ENCODE measurements around the gene NAA15.
"Not testable (repeated sequence)": the region's sequence is repeated elsewhere in the genome, so short reads cannot be mapped to it uniquely, and the experiment has no call there.

The NAA15 gene

DNA sequence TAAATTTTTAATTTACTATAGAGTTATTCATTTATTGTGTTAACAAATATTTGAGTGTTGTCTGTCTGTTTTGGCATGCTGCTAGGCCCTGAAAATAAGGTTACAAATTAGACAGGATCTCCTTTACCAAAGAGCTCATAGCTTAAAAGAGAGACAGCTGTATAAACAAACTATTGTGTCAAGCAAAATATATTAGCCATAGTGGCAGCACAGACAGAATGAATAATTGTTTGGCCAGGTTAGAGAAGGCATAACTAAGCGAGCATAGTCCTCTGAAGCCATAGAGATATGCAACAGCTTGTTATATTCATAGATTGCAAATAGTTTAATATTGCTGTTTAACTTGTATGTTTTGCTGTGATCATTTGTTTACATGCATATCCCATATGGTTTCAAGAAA lies 67.7 kb downstream of the NAA15 start:
- DNase-seq: no peak

GRCh38 chr4:139374251-139374650 lies 72.9 kb downstream of the NAA15 start:
- DNase-seq: no peak

- DNase-seq: no peak
Measured at GRCh38 chr4:139386421-139386820, 85.1 kb downstream of the NAA15 start.

GRCh38 chr4:139389102-139389501 lies 87.8 kb downstream of the NAA15 start:
- DNase-seq: no peak

DNA sequence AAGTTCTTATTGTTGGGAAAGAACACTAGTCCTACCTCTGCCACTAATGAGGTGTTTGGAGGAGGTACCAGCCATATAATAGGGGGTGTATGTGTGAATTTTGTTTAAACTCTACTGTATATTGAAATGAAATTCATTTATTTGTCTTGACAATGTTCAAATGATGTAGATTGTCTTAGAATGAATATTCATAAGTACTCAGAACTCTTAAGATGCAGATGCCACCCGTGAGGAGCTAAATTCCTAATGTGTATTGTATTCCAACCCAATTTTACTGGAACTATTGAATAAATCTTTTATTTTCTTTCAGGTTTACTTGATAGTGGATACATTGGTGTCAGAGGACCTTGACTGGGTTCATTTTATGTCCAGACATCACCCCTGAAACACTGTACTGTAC lies 88.7 kb downstream of the NAA15 start:
- no peak for DNase-seq

DNA sequence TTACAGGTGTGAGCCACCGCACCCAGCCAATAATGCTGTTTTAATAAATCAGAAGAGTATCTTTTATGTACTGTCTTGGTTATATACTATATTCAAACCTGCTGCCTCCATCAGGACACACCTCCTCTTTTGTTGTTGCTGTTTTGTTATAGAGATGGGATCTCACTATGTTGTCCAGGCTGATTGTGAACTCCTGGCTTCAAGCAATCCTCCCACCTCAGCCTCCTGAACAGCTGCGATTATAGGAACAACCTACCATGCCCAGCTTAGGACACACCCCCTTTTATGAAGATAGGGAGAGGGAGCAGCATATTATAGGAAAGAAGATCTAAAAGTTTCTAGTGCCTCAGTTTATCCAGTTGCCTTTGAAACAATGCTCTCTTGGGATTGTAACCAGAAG lies 90.4 kb downstream of the NAA15 start:
- DNase-seq: no peak

DNA sequence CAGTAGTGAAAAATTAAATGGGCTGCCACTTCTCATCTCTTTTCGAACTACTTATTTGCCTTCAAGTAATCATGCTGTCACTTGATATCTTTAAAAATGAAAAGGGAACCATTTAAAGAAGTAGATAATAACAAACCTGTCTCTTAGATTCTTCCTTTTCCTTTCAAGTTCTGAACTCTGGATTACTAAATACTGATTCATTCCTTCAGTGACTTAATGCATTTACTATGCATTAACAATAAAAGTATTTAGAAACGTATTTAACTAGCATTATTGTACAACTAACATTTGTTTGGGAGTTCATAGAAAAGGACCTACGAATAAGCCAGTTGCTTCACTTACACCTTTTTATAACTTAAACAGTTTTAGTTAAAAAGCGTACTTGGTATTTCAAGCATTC lies 91.5 kb downstream of the NAA15 start:
- no peak for DNase-seq

DNA sequence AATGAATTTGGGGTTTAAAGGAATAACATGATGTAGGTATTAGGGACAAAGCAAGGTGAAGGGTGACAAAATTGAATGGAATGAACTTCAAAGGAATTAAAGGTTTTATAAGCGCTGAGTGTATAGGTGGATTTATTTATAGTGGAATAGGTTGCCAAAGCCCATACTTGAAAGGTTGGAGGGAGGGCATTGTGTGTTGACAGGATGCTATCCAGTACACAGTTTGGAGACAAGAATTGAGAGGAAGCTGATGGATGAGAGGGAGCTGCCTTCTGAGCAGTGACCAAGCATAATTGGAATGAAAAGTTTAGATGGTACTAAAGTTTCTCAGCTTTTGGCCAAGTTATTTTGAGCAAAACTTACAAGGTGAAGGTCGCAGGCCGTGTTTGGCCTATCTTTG lies 100.1 kb downstream of the NAA15 start:
- DNase-seq: no peak

GRCh38 chr4:139402436-139402835 lies 101.1 kb downstream of the NAA15 start:
- no peak for DNase-seq

- no peak for DNase-seq
Measured at GRCh38 chr4:139403462-139403861, 102.2 kb downstream of the NAA15 start.

DNA sequence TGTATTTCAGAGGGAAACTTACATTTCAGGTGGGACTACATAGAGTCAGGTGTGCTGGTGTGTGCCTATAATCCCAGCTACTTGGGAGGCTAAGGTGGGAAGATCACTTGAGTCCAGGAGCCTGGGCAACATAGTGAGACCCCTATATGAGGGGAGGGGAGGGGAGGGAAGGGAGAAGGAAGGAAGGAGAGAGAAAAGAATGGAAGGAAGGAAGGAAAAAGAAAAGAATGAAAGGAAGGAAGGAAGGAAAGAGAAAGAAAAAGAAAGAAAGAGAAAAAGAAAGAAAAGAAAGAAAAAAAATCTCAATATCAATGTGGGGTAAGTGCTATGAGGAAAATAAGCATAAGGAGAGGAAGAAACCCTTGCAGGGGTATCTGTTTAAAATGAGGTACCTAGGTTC lies 109.0 kb downstream of the NAA15 start:
- DNase-seq: no peak

DNA sequence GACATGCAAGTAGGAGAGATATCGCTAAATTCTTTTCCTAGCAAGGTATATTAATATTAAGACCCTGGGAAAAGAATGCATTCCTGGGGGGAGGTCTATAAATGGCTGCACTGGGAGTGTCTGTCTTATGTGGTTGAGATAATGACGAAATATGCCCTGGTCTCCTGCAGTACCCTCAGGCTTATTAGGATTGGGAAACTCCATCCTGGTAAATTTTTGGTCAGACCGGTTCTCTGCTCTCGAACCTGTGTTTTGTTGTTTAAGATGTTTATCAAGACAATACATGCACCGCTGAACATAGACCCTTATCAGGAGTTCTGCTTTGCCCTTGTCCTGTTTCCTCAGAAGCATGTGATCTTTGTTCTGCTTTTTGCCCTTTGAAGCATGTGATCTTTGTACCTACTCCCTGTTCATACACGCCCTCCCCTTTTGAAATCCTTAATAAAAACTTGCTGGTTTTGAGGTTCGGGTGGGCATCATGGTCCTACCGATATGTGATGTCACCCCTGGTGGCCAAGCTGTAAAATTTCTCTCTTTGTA lies 113.4 kb downstream of the NAA15 start:
- DNase-seq: not testable (repeated sequence)

DNA sequence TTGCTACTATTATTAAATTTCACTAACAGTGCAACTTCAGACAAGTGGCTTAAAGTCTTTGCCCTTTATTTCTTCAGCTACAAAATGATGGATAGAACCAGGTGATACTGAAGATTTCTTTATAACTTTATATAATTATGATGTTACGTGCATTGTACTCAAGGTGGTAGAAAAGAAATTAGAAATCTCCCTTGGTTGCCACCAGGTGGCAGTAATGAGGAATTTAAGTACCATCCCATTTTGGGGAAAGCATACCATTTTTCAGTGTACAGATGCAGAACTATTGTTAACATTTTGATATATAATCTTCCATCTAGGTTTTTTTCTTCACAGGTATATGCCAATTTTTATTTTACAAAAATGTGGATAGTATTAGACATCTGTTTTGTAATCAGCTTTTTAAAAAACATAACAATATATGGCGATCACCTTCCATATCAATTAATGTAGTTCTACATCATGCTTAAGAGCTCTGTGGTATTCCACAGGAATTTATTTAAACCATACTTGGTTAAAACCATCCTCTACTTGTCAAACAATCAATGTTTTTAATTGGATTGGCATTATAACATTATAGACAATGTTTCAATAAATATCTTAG lies 114.9 kb downstream of the NAA15 start:
- no peak for DNase-seq

- no peak for DNase-seq
Measured at GRCh38 chr4:139419388-139419914, 118.1 kb downstream of the NAA15 start.

DNA sequence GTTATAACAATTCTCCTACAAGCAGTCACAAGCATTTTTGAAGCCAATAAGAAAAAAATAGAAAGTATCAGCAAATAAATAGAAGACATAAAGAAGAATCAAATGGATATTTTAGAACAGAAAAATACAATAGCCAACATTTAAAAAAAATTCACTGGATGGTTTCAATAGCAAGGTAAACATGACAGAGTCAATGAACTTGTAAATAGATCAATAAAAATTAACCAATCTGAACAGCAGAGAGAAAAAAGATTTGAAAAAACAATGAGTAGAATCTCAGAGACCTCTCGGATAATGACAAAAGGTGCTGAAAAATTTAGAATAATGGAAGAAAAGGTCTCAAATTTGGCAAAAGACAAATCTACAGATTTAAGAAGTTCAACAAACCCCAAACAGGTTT lies 119.3 kb downstream of the NAA15 start:
- DNase-seq: no peak

DNA sequence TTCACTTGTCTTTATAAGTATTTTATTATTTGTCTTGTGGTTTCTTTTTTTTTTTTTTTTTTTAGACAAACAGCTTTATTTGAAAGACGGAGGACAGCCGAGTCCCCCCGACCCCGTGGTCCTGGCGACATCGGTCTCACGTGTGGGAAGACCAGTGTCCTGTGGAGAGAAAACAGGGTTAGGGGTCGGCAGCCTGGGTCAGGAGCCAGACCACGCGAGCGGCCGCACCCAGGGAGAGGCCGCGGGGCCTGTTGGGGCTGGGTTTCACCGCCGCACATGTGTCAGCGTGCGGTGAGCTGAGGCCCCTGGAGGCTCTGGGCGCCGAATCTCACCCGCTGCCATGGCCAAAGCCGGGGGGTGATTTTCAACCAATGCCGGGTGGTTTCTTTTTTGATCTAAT lies 134.8 kb downstream of the NAA15 start:
- DNase-seq: no peak

- no peak for DNase-seq
Measured at GRCh38 chr4:139438141-139438540, 136.8 kb downstream of the NAA15 start.

GRCh38 chr4:139441029-139441428 lies 139.7 kb downstream of the NAA15 start:
- no peak for DNase-seq

DNA sequence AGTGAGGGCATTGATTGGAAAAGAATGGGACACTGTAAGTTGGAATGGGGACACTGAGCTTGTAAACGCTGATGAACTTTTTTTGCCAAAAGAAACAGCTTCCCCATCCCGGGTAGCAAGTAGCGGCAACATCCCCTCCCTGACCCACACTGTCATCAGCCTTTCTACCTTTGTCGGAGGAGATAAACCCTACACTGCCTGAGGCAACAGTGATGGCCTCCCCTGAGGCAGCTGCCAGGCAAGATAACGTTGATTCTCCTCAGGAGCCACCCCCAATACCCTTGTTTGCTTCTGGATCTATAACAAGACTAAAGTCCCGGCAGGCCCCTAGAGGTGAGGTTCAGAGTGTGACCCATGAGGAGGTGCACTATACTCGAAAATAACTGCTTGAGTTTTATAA lies 142.4 kb downstream of the NAA15 start:
- no peak for DNase-seq

DNA sequence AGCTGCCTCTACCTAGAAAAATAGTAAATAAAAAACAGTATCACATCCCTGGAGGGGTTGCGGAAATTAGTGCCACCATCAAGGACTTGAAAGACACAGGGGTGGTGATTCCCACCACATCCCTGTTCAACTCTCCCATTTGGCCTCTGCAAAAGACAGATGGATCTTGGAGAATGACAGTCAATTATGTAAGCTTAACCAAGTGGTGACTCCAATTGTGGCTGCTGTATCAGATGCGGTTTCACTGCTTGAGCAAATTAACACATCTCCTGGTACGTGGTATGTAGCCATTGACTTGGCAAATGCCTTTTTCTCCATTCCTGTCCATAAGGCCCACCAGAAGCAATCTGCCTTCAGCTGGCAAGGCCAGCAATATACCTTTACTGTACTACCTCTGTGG lies 143.6 kb downstream of the NAA15 start:
- not testable (repeated sequence) for DNase-seq

DNA sequence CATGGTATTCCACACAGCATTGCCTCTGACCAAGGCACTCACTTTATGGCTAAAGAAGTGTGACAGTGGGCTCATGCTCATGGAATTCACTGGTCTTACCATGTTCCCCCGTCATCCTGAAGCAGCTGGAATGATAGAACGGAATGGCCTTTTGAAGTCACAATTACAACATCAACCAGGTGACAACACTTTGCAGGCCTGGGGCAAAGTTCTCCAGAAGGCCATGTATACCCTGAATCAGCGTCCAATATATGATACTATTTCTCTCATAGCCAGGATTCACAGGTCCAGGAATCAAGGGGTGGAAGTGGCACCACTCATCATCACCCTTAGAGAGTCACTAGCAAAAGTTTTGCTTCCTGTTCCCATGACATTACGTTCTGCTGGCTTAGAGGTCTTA lies 145.8 kb downstream of the NAA15 start:
- not testable (repeated sequence) for DNase-seq

DNA sequence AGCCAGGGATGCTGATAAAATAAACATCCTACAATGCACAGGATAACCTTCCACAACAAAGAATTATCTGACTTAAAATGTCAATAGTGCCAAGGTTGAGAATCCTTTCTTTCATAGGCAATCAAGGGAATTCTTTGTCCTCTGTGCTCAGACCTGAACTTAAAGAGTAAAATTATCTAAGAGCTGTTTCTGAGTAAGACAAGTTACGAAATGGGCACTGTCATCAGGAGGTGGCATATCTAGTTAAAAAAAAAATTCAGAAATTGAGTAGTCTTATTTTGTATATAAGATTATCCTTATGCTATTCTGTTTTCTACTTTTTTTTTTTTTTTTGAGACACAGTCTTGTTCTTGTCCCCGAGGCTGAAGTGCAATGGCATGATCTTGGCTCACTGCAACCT lies 149.3 kb downstream of the NAA15 start:
- DNase-seq: no peak

- DNase-seq: no peak
Measured at GRCh38 chr4:139451997-139452396, 150.7 kb downstream of the NAA15 start.

DNA sequence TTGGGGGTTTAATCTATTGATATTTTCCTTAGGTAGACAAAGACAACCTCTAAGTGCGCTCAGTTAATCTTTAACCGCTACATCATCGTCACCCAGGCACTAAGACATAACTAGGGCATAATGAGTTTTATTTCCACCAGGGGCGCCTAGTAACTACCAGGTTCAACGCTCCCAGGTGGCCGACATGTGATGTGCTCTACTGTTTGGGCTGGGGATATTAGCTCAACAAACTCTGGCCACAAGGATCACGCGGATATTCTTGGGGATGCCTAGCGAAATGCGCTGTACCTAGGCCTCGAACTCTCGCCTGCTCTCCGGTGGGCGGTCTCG lies 151.7 kb downstream of the NAA15 start:
- DNase-seq: peak in 1 of 2 experiments; percentile 68

- DNase-seq: peak; percentile 96 to 97
Measured at GRCh38 chr4:139453371-139454110, 152.2 kb downstream of the NAA15 start.

Data from activated CD4-positive, alpha-beta T cell treated with anti-CD3 and anti-CD28 coated beads, Interleukin-2, amount 50 U/mL, for 48 hours (primary cell).